GM23338 (cell line): Measurements from ENCODE around the gene MRPS34. TPM values are rescaled to one million over a fixed set of nuclear protein-coding genes. Genes with fewer than 3 reads are reported as not detected.

Experiments used
- ATAC-seq: fragments of 200-7000 bp; cut with Tn5 transposase; 3 replicates; pipeline ENCODE4 v1.9.1; 2020
- DNase-seq: peaks from one replicate; pipeline ENCODE4 v3.0.0-alpha.2; 2015; ENCODE audit warnings: low spot score
- H2AFZ ChIP-seq: fragments of 200-600 bp; sonication (generic); 2 replicates; pipeline ENCODE4 v1.8.0; 2016; ENCODE audit warnings: antibody characterized with exemption, mild to moderate bottlenecking, moderate library complexity
- H3F3A ChIP-seq: fragments of 200-600 bp; sonication (generic); replicated peaks from 2 replicates; pipeline ENCODE4 v1.8.0; 2017; ENCODE audit warnings: antibody characterized with exemption, mixed run types, low read depth
- H3K27ac ChIP-seq: fragments of 200-600 bp; sonication (generic); 2 replicates; pipeline ENCODE4 v1.6.1; 2016; ENCODE audit warnings: low read depth
- H3K27me3 ChIP-seq: fragments of 200-600 bp; sonication (generic); 2 replicates; pipeline ENCODE4 v1.8.0; 2016; ENCODE audit warnings: mild to moderate bottlenecking, mixed run types, moderate library complexity; ENCODE audit not compliant: insufficient read depth
- H3K36me3 ChIP-seq: fragments of 200-600 bp; sonication (generic); 2 replicates; pipeline ENCODE4 v1.8.0; 2016; ENCODE audit warnings: mild to moderate bottlenecking; ENCODE audit not compliant: insufficient read depth
- H3K4me1 ChIP-seq: fragments of 200-600 bp; sonication (generic); 2 replicates; pipeline ENCODE4 v1.8.0; 2016; ENCODE audit warnings: mild to moderate bottlenecking, moderate library complexity; ENCODE audit not compliant: insufficient read depth
- H3K4me2 ChIP-seq: fragments of 200-600 bp; sonication (generic); 2 replicates; pipeline ENCODE4 v1.7.1; 2017; ENCODE audit warnings: mixed run types
- H3K4me3 ChIP-seq: fragments of 200-600 bp; sonication (generic); 2 replicates; pipeline ENCODE4 v1.6.1; 2016; ENCODE audit warnings: mixed run types
- H3K79me2 ChIP-seq: fragments of 200-600 bp; sonication (generic); replicated peaks from 2 replicates; pipeline ENCODE4 v1.8.0; 2017; ENCODE audit warnings: mild to moderate bottlenecking; ENCODE audit not compliant: insufficient read depth
- H3K9me2 ChIP-seq: fragments of 200-600 bp; sonication (generic); 2 replicates; pipeline ENCODE4 v1.8.0; 2017; ENCODE audit not compliant: insufficient read depth
- H4K20me1 ChIP-seq: fragments of 200-600 bp; sonication (generic); replicated peaks from 2 replicates; pipeline ENCODE4 v1.8.0; 2017; ENCODE audit warnings: mild to moderate bottlenecking; ENCODE audit not compliant: insufficient read depth
- H3K27ac Mint-ChIP-seq: 2 replicates; pipeline ENCODE4 v1.8.0; 2020; ENCODE audit warnings: inconsistent platforms, mild to moderate bottlenecking, moderate library complexity, mixed read lengths
- H3K27me3 Mint-ChIP-seq: 3 replicates; pipeline ENCODE4 v1.8.0; 2022; ENCODE audit warnings: low read depth, mild to moderate bottlenecking, moderate library complexity, mixed read lengths, inconsistent platforms; ENCODE audit not compliant: insufficient read depth, poor library complexity
- H3K36me3 Mint-ChIP-seq: 3 replicates; pipeline ENCODE4 v1.8.0; 2021; ENCODE audit warnings: low read depth, mild to moderate bottlenecking, inconsistent platforms, moderate library complexity, mixed read lengths
- H3K4me1 Mint-ChIP-seq: 3 replicates; pipeline ENCODE4 v1.8.0; 2020; ENCODE audit warnings: mild to moderate bottlenecking, inconsistent platforms, mixed read lengths
- H3K4me3 Mint-ChIP-seq: 3 replicates; pipeline ENCODE4 v1.8.0; 2021; ENCODE audit warnings: moderate library complexity, mild to moderate bottlenecking, inconsistent platforms, mixed read lengths
- H3K9me3 Mint-ChIP-seq: 3 replicates; pipeline ENCODE4 v1.8.0; 2020; ENCODE audit warnings: moderate library complexity, mild to moderate bottlenecking, inconsistent platforms, mixed read lengths
- CREB1 ChIP-seq: fragments of 250-450 bp; sonication (Bioruptor Pico); IDR thresholded peaks from 2 replicates; pipeline ENCODE4 v1.5.0; 2020; ENCODE audit warnings: low read depth, mild to moderate bottlenecking, moderate library complexity
- CTCF ChIP-seq, 2 experiments: fragments of 200-600 bp in 1 of 2; sonication (generic) in 1 of 2; conservative IDR thresholded peaks; 2 replicates each; pipeline versions ENCODE4 v1.5.1 to v1.6.1; 2016 to 2017; ENCODE audit warnings: antibody characterized with exemption in 2 of 2, low read depth in 2 of 2, mild to moderate bottlenecking in 2 of 2, moderate library complexity in 1 of 2
- EZH2 ChIP-seq: fragments of 200-600 bp; sonication (generic); IDR thresholded peaks from one replicate; pipeline ENCODE4 v1.8.0; 2017; ENCODE audit warnings: antibody characterized with exemption, mild to moderate bottlenecking, low read depth; ENCODE audit not compliant: unreplicated experiment
- JUNB ChIP-seq: IDR thresholded peaks from one replicate; pipeline ENCODE4 v1.6.1; 2016; ENCODE audit warnings: antibody characterized with exemption; ENCODE audit not compliant: unreplicated experiment
- STAT1 ChIP-seq: IDR thresholded peaks from one replicate; pipeline ENCODE4 v1.6.1; 2016; ENCODE audit warnings: antibody characterized with exemption; ENCODE audit not compliant: unreplicated experiment
- ZNF114 ChIP-seq: fragments of 250-450 bp; sonication (Bioruptor Pico); IDR thresholded peaks from 2 replicates; pipeline ENCODE4 v1.5.0; 2020; ENCODE audit warnings: mild to moderate bottlenecking, moderate library complexity
- ZNF331 ChIP-seq: fragments of 250-450 bp; sonication (Bioruptor Pico); IDR thresholded peaks from 2 replicates; pipeline ENCODE4 v1.5.0; 2020; ENCODE audit warnings: low read depth, mild to moderate bottlenecking, moderate library complexity
- ZNF462 ChIP-seq: fragments of 250-450 bp; sonication (Bioruptor Pico); IDR thresholded peaks from 2 replicates; pipeline ENCODE4 v1.5.0; 2020; ENCODE audit warnings: mild to moderate bottlenecking, moderate library complexity
- polyA plus RNA-seq: library from polyadenylated mRNA; unstranded; fragments of >200 nt; fragmentation: Nextera tagmentation; extraction: Ambion mirVana; gene quantifications from 2 replicates; pipeline ENCODE4 v1.2.1, GENCODE V29; 2016
- total RNA-seq: library from RNA; depleted of rRNA; stranded (reverse); fragments of >200 nt; shearing (Covaris generic); gene quantifications from 2 replicates; pipeline ENCODE4 v1.2.3, GENCODE V29; 2014
- TF ChIP-seq, protein P1 (sequence below): IDR thresholded peaks from 2 replicates; pipeline ENCODE4 v1.6.1; 2016; ENCODE audit warnings: antibody characterized with exemption

The MRPS34 gene
- total and polyA plus RNA-seq, 2 experiments from 2014 or later, result 248 to 391 TPM

- no peak for TF ChIP-seq ZNF462
- TF ChIP-seq STAT1, result no peak
These were observed 28.5 kb downstream of the MRPS34 start (continued) for GRCh38 chr16:1744338-1744840.

- Histone ChIP-seq H3K27ac (no peak overlapping the region), H3K4me2 (no peak overlapping the region), H3K9me2 (no peaks in the 10 kb centered on the region), H3K36me3 (no peaks in the 10 kb centered on the region), H3K4me3 (no peak overlapping the region), H4K20me1 (no peaks in the 10 kb centered on the region), H2AFZ (no peak overlapping the region), H3K79me2 (no peaks in the 10 kb centered on the region), H3K27me3 (no peaks in the 10 kb centered on the region), H3F3A (peaks cover 16% of the 10 kb centered on the region), H3K4me1 (no peaks in the 10 kb centered on the region)
- DNase-seq, result no peak
- Mint-ChIP-seq H3K27me3 (peaks cover 10% of the 10 kb centered on the region), H3K9me3 (peaks cover 3% of the 10 kb centered on the region; the same call in 2 of the 3 replicates), H3K4me1 (no peaks in the 10 kb centered on the region), H3K4me3 (no peak overlapping the region), H3K27ac (no peak overlapping the region), H3K36me3 (peaks cover 9% of the 10 kb centered on the region)
- ATAC-seq, result no peak
- no peak for TF ChIP-seq CREB1 (CRISPR knock-in tag)
- no peak for TF ChIP-seq STAT1
- no peak for TF ChIP-seq ZNF114
- no peak for TF ChIP-seq CTCF (conservative IDR thresholded peaks at IDR 0.05; ENCODE audit: low read depth in 2 of 2)
- no peak for TF ChIP-seq ZNF331 (CRISPR knock-in tag)
- TF ChIP-seq EZH2, result no peak
- TF ChIP-seq, protein P1, sequence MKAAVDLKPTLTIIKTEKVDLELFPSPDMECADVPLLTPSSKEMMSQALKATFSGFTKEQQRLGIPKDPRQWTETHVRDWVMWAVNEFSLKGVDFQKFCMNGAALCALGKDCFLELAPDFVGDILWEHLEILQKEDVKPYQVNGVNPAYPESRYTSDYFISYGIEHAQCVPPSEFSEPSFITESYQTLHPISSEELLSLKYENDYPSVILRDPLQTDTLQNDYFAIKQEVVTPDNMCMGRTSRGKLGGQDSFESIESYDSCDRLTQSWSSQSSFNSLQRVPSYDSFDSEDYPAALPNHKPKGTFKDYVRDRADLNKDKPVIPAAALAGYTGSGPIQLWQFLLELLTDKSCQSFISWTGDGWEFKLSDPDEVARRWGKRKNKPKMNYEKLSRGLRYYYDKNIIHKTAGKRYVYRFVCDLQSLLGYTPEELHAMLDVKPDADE, result no peak
- TF ChIP-seq JUNB, result no peak
These were observed 29.3 kb downstream of the MRPS34 start for GRCh38 chr16:1743376-1744337.
